HEK293 (cell line): Measurements from ENCODE around the gene TMPRSS6.
A peak's percentile ranks its signal among the peaks of the same experiment; 100 is the strongest.

Experiments
- FEZF1 ChIP-seq: fragments of 450-650 bp; formaldehyde crosslinking; IDR thresholded peaks from 2 replicates; pipeline ENCODE4 v1.5.1; 2016; ENCODE audit warnings: missing biosample characterization, missing genetic modification characterization
- KLF10 ChIP-seq: fragments of 450-650 bp; IDR thresholded peaks from 2 replicates; pipeline ENCODE4 v1.5.1; 2018; ENCODE audit warnings: missing biosample characterization, mild to moderate bottlenecking, missing genetic modification characterization
- TRIM28 ChIP-seq: IDR thresholded peaks from 2 replicates; pipeline ENCODE4 v1.6.1; 2011; ENCODE audit warnings: low read length, control low read depth, borderline replicate concordance
- ZBTB1 ChIP-seq: fragments of 450-650 bp; formaldehyde crosslinking; IDR thresholded peaks from 2 replicates; pipeline ENCODE4 v1.5.1; 2016; ENCODE audit warnings: missing biosample characterization, missing genetic modification characterization
- ZBTB10 ChIP-seq: fragments of 450-650 bp; formaldehyde crosslinking; IDR thresholded peaks from 2 replicates; pipeline ENCODE4 v1.5.1; 2016; ENCODE audit warnings: missing biosample characterization, missing genetic modification characterization
- ZBTB7A ChIP-seq: fragments of 450-650 bp; formaldehyde crosslinking; IDR thresholded peaks from 2 replicates; pipeline ENCODE4 v1.5.1; 2016; ENCODE audit warnings: low read depth, missing biosample characterization, missing genetic modification characterization
- ZEB2 ChIP-seq: fragments of 450-650 bp; formaldehyde crosslinking; IDR thresholded peaks from 2 replicates; pipeline ENCODE4 v1.5.1; 2016; ENCODE audit warnings: missing biosample characterization, missing genetic modification characterization
- ZNF157 ChIP-seq: fragments of 450-650 bp; formaldehyde crosslinking; IDR thresholded peaks from 2 replicates; pipeline ENCODE4 v1.5.1; 2016; ENCODE audit warnings: missing biosample characterization, missing genetic modification characterization
- ZNF169 ChIP-seq: fragments of 450-650 bp; formaldehyde crosslinking; IDR thresholded peaks from 2 replicates; pipeline ENCODE4 v1.5.1; 2016; ENCODE audit warnings: missing biosample characterization, missing genetic modification characterization
- ZNF174 ChIP-seq: fragments of 450-650 bp; formaldehyde crosslinking; IDR thresholded peaks from 2 replicates; pipeline ENCODE4 v1.5.0; 2017; ENCODE audit warnings: missing biosample characterization, mild to moderate bottlenecking, missing genetic modification characterization
- ZNF175 ChIP-seq: fragments of 450-650 bp; formaldehyde crosslinking; IDR thresholded peaks from 2 replicates; pipeline ENCODE4 v1.5.1; 2016; ENCODE audit warnings: missing biosample characterization, missing genetic modification characterization
- ZNF184 ChIP-seq: fragments of 450-650 bp; IDR thresholded peaks from 2 replicates; pipeline ENCODE4 v1.5.1; 2018; ENCODE audit warnings: missing biosample characterization, mild to moderate bottlenecking, missing genetic modification characterization
- ZNF2 ChIP-seq: fragments of 450-650 bp; formaldehyde crosslinking; IDR thresholded peaks from 2 replicates; pipeline ENCODE4 v1.5.1; 2016; ENCODE audit warnings: missing biosample characterization, missing genetic modification characterization
- ZNF211 ChIP-seq: fragments of 450-650 bp; formaldehyde crosslinking; IDR thresholded peaks from 2 replicates; pipeline ENCODE4 v1.5.1; 2016; ENCODE audit warnings: low read depth, missing biosample characterization, missing genetic modification characterization
- ZNF214 ChIP-seq: fragments of 450-650 bp; formaldehyde crosslinking; IDR thresholded peaks from 2 replicates; pipeline ENCODE4 v1.5.1; 2017; ENCODE audit warnings: missing biosample characterization, mild to moderate bottlenecking, missing genetic modification characterization, borderline replicate concordance
- ZNF221 ChIP-seq: fragments of 450-650 bp; formaldehyde crosslinking; IDR thresholded peaks from 2 replicates; pipeline ENCODE4 v1.5.1; 2017; ENCODE audit warnings: missing biosample characterization, missing genetic modification characterization, borderline replicate concordance
- ZNF23 ChIP-seq: fragments of 450-650 bp; formaldehyde crosslinking; IDR thresholded peaks from 2 replicates; pipeline ENCODE4 v1.5.1; 2016; ENCODE audit warnings: missing biosample characterization, missing genetic modification characterization, borderline replicate concordance
- ZNF366 ChIP-seq: fragments of 450-650 bp; formaldehyde crosslinking; conservative IDR thresholded peaks from 2 replicates; pipeline ENCODE4 v1.5.1; 2016; ENCODE audit warnings: missing biosample characterization, missing genetic modification characterization
- ZNF391 ChIP-seq: fragments of 450-650 bp; formaldehyde crosslinking; IDR thresholded peaks from 2 replicates; pipeline ENCODE4 v1.5.1; 2016; ENCODE audit warnings: low read depth, missing biosample characterization, missing genetic modification characterization, borderline replicate concordance
- ZNF394 ChIP-seq: fragments of 450-650 bp; formaldehyde crosslinking; IDR thresholded peaks from 2 replicates; pipeline ENCODE4 v1.5.1; 2016; ENCODE audit warnings: missing biosample characterization, missing genetic modification characterization, mild to moderate bottlenecking, moderate library complexity, borderline replicate concordance
- ZNF433 ChIP-seq: fragments of 450-650 bp; formaldehyde crosslinking; IDR thresholded peaks from 2 replicates; pipeline ENCODE4 v1.5.1; 2016; ENCODE audit warnings: missing biosample characterization, missing genetic modification characterization, low read depth
- ZNF558 ChIP-seq: fragments of 450-650 bp; formaldehyde crosslinking; IDR thresholded peaks from 2 replicates; pipeline ENCODE4 v1.5.1; 2016; ENCODE audit warnings: missing biosample characterization, missing genetic modification characterization
- ZNF596 ChIP-seq: fragments of 450-650 bp; IDR thresholded peaks from 2 replicates; pipeline ENCODE4 v1.5.0; 2018; ENCODE audit warnings: missing biosample characterization, mild to moderate bottlenecking, missing genetic modification characterization, moderate library complexity
- ZNF610 ChIP-seq: fragments of 450-650 bp; formaldehyde crosslinking; IDR thresholded peaks from 2 replicates; pipeline ENCODE4 v1.5.1; 2016; ENCODE audit warnings: missing biosample characterization, missing genetic modification characterization, borderline replicate concordance
- ZNF660 ChIP-seq: fragments of 450-650 bp; IDR thresholded peaks from 2 replicates; pipeline ENCODE4 v1.5.1; 2018; ENCODE audit warnings: missing biosample characterization, mild to moderate bottlenecking, missing genetic modification characterization
- ZNF664 ChIP-seq: fragments of 450-650 bp; formaldehyde crosslinking; IDR thresholded peaks from 2 replicates; pipeline ENCODE4 v1.5.1; 2016; ENCODE audit warnings: missing biosample characterization, missing genetic modification characterization
- ZNF670 ChIP-seq: fragments of 450-650 bp; formaldehyde crosslinking; IDR thresholded peaks from 2 replicates; pipeline ENCODE4 v1.5.1; 2016; ENCODE audit warnings: missing biosample characterization, missing genetic modification characterization, low read depth
- ZNF707 ChIP-seq: fragments of 450-650 bp; formaldehyde crosslinking; IDR thresholded peaks from 2 replicates; pipeline ENCODE4 v1.5.1; 2016; ENCODE audit warnings: missing biosample characterization, missing genetic modification characterization
- ZNF747 ChIP-seq: fragments of 450-650 bp; formaldehyde crosslinking; IDR thresholded peaks from 2 replicates; pipeline ENCODE4 v1.5.1; 2016; ENCODE audit warnings: missing biosample characterization, missing genetic modification characterization
- ZNF830 ChIP-seq: fragments of 450-650 bp; IDR thresholded peaks from 2 replicates; pipeline ENCODE4 v1.5.0; 2018; ENCODE audit warnings: missing biosample characterization, missing genetic modification characterization, low read depth, mild to moderate bottlenecking, moderate library complexity
- TF ChIP-seq, protein P1 (sequence below): fragments of 450-650 bp; formaldehyde crosslinking; IDR thresholded peaks from 2 replicates; pipeline ENCODE4 v1.5.1; 2017; ENCODE audit warnings: missing biosample characterization, missing genetic modification characterization
- TF ChIP-seq, protein P2 (sequence below): fragments of 450-650 bp; formaldehyde crosslinking; IDR thresholded peaks from 2 replicates; pipeline ENCODE4 v1.5.1; 2017; ENCODE audit warnings: missing biosample characterization, missing genetic modification characterization
- TF ChIP-seq, protein P3 (sequence below): fragments of 450-650 bp; formaldehyde crosslinking; IDR thresholded peaks from 2 replicates; pipeline ENCODE4 v1.5.1; 2016; ENCODE audit warnings: missing biosample characterization, missing genetic modification characterization

Gene TMPRSS6

GRCh38 chr22:37019309-37020191 lies 90.0 kb downstream of the TMPRSS6 start, which contains the start of the genes MPST and TST (continued):
- TF ChIP-seq ZBTB10 (peak; percentile 89), ZNF2 (0 out of 2 replicates have a peak, but pooled peaks have one; percentile 33), ZNF670 (tag by site-specific recombination) (no peak), ZNF394 (tag by site-specific recombination) (no peak), ZNF664 (tag by site-specific recombination) (no peak), ZNF747 (no peak), ZNF157 (peak; percentile 23; the same call in 1 of the 2 replicates), ZEB2 (tag by site-specific recombination) (peak; percentile 49; the same call in 1 of the 2 replicates), ZNF433 (no peak), ZNF184 (tag by site-specific recombination) (no peak), FEZF1 (tag by site-specific recombination) (no peak), ZNF221 (tag by site-specific recombination) (no peak), ZNF391 (tag by site-specific recombination) (0 out of 2 replicates have a peak, but pooled peaks have one; percentile 25), ZNF830 (tag by site-specific recombination) (no peak), ZNF596 (tag by site-specific recombination) (no peak), TRIM28 (no peak), ZBTB1 (no peak), ZNF23 (no peak), ZBTB7A (tag by site-specific recombination) (no peak), ZNF214 (no peak), ZNF169 (no peak), ZNF610 (tag by site-specific recombination) (0 out of 2 replicates have a peak, but pooled peaks have one; percentile 14), ZNF707 (tag by site-specific recombination) (no peak), ZNF558 (no peak), KLF10 (tag by site-specific recombination) (peak; percentile 66; the same call in 1 of the 2 replicates), ZNF211 (tag by site-specific recombination) (no peak), ZNF660 (tag by site-specific recombination) (0 out of 2 replicates have a peak, but pooled peaks have one; percentile 16), ZNF366 (tag by site-specific recombination) (no peak), ZNF175 (no peak), ZNF174 (no peak)
- TF ChIP-seq, protein P1, sequence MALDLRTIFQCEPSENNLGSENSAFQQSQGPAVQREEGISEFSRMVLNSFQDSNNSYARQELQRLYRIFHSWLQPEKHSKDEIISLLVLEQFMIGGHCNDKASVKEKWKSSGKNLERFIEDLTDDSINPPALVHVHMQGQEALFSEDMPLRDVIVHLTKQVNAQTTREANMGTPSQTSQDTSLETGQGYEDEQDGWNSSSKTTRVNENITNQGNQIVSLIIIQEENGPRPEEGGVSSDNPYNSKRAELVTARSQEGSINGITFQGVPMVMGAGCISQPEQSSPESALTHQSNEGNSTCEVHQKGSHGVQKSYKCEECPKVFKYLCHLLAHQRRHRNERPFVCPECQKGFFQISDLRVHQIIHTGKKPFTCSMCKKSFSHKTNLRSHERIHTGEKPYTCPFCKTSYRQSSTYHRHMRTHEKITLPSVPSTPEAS, result no peak
- TF ChIP-seq, protein P2, sequence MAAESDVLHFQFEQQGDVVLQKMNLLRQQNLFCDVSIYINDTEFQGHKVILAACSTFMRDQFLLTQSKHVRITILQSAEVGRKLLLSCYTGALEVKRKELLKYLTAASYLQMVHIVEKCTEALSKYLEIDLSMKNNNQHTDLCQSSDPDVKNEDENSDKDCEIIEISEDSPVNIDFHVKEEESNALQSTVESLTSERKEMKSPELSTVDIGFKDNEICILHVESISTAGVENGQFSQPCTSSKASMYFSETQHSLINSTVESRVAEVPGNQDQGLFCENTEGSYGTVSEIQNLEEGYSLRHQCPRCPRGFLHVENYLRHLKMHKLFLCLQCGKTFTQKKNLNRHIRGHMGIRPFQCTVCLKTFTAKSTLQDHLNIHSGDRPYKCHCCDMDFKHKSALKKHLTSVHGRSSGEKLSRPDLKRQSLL (tag by site-specific recombination), result no peak
- TF ChIP-seq, protein P3, sequence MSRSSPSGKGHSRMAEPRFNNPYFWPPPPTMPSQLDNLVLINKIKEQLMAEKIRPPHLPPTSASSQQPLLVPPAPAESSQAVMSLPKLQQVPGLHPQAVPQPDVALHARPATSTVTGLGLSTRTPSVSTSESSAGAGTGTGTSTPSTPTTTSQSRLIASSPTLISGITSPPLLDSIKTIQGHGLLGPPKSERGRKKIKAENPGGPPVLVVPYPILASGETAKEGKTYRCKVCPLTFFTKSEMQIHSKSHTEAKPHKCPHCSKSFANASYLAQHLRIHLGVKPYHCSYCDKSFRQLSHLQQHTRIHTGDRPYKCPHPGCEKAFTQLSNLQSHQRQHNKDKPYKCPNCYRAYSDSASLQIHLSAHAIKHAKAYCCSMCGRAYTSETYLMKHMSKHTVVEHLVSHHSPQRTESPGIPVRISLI (tag by site-specific recombination), result no peak
